Erythroblast (primary cell): ENCODE data around the gene CRYBG2.

Experiments used
- GATA1 ChIP-seq: IDR thresholded peaks from 2 replicates; pipeline ENCODE4 v1.6.1; 2011; ENCODE audit warnings: low read depth, mild to moderate bottlenecking, control low read depth, low read length, moderate library complexity
- POLR2A ChIP-seq: IDR thresholded peaks from 2 replicates; pipeline ENCODE4 v1.6.1; 2011; ENCODE audit warnings: mild to moderate bottlenecking, low read length

GRCh38 chr1:26285366-26286063, 68.4 kb downstream of the CRYBG2 start:
- TF ChIP-seq POLR2A (no peak), GATA1 (no peak)
